ENCODE results near the gene LPO.

The LPO gene

DNA sequence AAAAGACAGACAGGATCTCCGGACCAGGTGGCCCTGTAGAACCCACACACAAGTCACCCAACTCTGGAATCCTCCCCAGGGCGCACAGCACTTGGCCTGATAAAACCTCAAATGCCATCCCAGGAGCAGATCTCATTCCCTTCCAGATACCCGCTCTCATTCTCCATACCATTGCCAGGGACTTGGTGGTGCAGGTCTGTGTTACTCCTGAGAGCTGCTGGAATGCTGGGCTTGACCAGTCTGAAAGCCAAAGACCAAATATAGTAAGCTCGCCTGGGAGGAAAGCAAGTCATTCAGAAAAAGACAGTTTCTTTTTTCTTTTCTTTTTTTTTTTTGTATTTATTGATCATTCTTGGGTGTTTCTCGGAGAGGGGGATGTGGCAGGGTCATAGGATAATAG is 30.0 kb upstream of the LPO start:
- ChIA-PET POLR2A (no interaction called here), CTCF (interaction anchor here (0.8 to 1.7 kb wide), 3 partner anchors 9 to 42 kb away, joined by 4 to 5 read pairs (median 4); no protein-coding TSS in a partner anchor)
- no peak for DNase-seq (ENCODE audit: extremely low spot score)
- TF ChIP-seq, protein P1, sequence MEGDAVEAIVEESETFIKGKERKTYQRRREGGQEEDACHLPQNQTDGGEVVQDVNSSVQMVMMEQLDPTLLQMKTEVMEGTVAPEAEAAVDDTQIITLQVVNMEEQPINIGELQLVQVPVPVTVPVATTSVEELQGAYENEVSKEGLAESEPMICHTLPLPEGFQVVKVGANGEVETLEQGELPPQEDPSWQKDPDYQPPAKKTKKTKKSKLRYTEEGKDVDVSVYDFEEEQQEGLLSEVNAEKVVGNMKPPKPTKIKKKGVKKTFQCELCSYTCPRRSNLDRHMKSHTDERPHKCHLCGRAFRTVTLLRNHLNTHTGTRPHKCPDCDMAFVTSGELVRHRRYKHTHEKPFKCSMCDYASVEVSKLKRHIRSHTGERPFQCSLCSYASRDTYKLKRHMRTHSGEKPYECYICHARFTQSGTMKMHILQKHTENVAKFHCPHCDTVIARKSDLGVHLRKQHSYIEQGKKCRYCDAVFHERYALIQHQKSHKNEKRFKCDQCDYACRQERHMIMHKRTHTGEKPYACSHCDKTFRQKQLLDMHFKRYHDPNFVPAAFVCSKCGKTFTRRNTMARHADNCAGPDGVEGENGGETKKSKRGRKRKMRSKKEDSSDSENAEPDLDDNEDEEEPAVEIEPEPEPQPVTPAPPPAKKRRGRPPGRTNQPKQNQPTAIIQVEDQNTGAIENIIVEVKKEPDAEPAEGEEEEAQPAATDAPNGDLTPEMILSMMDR (IDR thresholded peaks at IDR 0.05; ENCODE audit: control extremely low read depth, extremely low read depth, low read depth, missing control alignments), result no peak

DNA sequence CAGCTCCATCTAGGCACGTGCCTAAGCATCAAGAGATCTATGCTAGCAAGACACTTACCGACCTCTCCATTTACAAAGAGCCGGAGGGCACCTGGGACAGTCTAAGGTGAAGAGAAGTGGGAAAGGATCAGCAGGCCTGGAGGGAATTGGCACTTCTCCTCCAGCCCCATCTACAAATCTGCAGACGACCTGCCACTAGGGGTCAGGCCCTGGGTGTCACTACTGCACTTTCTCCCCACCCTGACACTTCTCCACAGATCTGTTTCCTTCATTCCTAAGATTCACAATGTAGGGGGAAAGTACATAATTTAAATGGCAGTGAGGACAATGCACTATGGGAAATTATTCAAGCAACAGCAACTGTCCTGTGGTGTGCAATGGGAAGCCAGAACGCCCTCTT is 27.5 kb upstream of the LPO start:
- ChIA-PET POLR2A (no interaction called here), CTCF (interaction anchor here (1.1 to 9.2 kb wide), 3 partner anchors 8 to 39 kb away, joined by 3 to 77 read pairs (median 11); partner anchors contain the start of gene MKS1)
- TF ChIP-seq, protein P1 (IDR thresholded peaks at IDR 0.05; ENCODE audit: control extremely low read depth, extremely low read depth, low read depth, missing control alignments), result peak; percentile 21
- DNase-seq (ENCODE audit: extremely low spot score), result no peak

DNA sequence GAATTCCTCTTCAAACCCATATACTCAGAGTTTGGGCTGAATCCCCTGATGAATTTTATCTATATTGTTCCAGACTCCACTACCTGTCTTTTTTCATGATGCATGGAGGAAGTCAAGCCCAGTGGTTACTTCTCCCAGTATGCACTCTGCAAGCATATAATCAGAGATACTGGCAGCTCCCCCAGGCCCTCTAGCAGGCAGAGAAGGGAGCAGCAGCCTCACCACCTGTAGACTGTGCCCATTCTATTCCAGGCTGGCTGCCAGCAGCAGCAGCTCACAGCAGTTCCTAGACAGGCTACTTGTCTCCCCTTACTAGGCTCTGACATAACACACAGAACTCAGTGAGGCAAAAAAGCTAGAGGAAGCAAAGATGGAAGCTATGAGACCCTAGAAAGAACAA is 22.7 kb upstream of the LPO start:
- CTCF ChIA-PET, result interaction anchor here (0.8 to 9.2 kb wide), 6 partner anchors 15 to 972 kb away, joined by 3 to 77 read pairs (median 6); no protein-coding TSS in a partner anchor
- TF ChIP-seq, protein P1 (IDR thresholded peaks at IDR 0.05; ENCODE audit: control extremely low read depth, extremely low read depth, low read depth, missing control alignments), result no peak
- POLR2A ChIA-PET, result no interaction called here
- DNase-seq (ENCODE audit: extremely low spot score), result no peak

DNA sequence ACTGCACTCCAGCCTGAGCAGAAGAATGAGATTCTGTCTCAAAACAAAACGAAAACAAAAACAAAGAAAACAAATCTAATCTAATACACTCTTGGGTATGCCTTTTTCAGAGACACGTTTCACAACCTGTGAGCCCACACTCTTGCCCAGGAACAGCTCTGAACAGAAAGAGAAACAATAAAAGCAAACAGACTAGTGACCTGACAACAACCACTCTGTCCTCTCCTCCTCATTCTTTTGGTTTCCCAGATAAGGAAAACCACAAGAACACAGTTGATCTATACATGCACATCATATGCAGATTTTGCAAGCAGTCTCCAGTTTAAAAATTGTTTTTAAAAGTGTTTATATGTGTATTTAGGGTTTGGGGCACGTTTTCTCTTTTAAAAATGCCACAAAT is 20.6 kb upstream of the LPO start:
- no peak for DNase-seq (ENCODE audit: extremely low spot score)
- TF ChIP-seq, protein P1 (IDR thresholded peaks at IDR 0.05; ENCODE audit: control extremely low read depth, extremely low read depth, low read depth, missing control alignments), result no peak
- CTCF ChIA-PET, result interaction anchor here (1.5 to 9.2 kb wide), 4 partner anchors 13 to 32 kb away, joined by 3 to 77 read pairs (median 36); no protein-coding TSS in a partner anchor
- POLR2A ChIA-PET, result no interaction called here

DNA sequence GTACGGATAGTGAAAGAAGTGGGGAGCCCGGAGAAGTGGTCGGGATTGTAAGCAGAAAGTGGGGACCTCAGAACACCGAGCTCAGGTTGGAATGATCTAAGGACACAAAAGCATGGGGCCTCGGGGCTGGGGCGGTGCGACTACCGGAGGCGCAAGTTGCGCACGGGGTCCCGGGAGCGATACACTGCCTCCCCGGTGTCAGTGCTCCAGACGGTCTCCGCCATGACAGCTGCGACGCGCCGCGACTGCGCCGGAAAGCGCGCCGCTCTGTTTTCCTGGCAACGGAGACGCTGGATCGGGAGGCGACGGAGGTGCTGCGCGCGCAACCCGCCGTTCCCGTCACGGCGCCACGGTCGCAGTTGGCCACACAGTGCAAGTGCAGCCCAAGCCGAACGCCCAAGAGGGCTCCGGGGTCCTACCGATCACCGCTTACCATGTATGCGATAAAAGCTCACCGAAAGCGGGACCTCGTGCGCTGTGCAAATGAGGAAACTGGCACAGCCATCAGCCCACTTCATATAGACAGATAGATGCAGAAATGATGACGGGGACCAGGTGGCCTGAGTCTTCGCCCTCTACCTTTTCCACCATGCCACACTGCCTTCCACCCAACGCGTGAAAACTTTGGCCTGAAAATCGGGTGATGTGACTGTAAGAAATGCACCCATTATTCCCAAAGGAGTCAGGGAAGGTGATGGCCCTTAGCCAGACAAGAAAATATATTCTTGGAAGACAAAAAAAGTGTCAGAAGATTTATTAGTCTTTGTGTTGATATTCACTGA is 19.2 kb upstream of the LPO start, which contains the start of gene MKS1:
Gene MKS1 (minus strand): TSS at position 249 of the 782 bp plus-strand sequence. CDS start 25 bp downstream, at position 224.
- DNase-seq (ENCODE audit: extremely low spot score), result peak; percentile 99
- POLR2A ChIA-PET, result interaction anchor here (0.5 kb wide), 1 partner anchor 136 kb away, joined by 3 read pairs; the partner anchor contains the start of gene DYNLL2
- CTCF ChIA-PET, result interaction anchor here (1.0 to 5.7 kb wide), 12 partner anchors 9 to 309 kb away, joined by 3 to 52 read pairs (median 4); no protein-coding TSS in a partner anchor
- TF ChIP-seq, protein P1 (IDR thresholded peaks at IDR 0.05; ENCODE audit: control extremely low read depth, extremely low read depth, low read depth, missing control alignments), result peak; percentile 72

DNA sequence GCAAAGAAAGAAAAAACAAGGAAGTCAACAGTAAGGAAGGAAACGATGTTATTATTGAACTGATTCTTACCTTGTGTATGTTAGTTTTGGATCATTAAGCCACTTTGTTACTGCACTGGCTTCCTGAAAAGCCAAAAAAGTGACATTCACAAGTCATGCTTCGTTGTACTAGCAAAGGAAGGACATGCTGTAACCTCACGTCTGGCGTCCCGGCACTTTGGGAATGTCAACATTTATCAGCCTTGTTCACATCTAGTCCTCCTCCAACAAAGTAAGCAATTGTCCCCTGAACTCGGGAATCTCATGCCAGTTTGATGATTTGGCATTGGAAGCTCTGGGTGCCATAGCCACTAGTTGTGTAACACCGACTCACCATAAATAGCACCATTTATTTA is 18.6 kb upstream of the LPO start:
- no peak for DNase-seq (ENCODE audit: extremely low spot score)
- ChIA-PET CTCF (interaction anchor here (1.0 to 5.7 kb wide), 9 partner anchors 10 to 39 kb away, joined by 3 to 52 read pairs (median 7); no protein-coding TSS in a partner anchor), POLR2A (no interaction called here)
- TF ChIP-seq, protein P1 (IDR thresholded peaks at IDR 0.05; ENCODE audit: control extremely low read depth, extremely low read depth, low read depth, missing control alignments), result no peak
